MM.1S (cell line): ENCODE measurements around the gene CDH4.

ENCODE experiments used
- DNase-seq: peaks from one replicate; pipeline ENCODE4 v3.0.0-alpha.2; 2015
- H2AFZ ChIP-seq: fragments of 300-600 bp; sonication (generic); 2 replicates; pipeline ENCODE4 v1.6.0; 2016; ENCODE audit warnings: antibody characterized with exemption, low read length
- H3F3A ChIP-seq: fragments of 300-600 bp; sonication (generic); 2 replicates; pipeline ENCODE4 v1.6.1; 2016; ENCODE audit warnings: mild to moderate bottlenecking, antibody characterized with exemption, low read length, moderate library complexity, mixed read lengths; ENCODE audit not compliant: insufficient read depth
- H3K27ac ChIP-seq: fragments of 300-600 bp; sonication (generic); 2 replicates; pipeline ENCODE4 v1.5.1; 2016; ENCODE audit warnings: mild to moderate bottlenecking, low read length
- H3K27me3 ChIP-seq: fragments of 300-600 bp; sonication (generic); replicated peaks from 2 replicates; pipeline ENCODE4 v1.6.0; 2016; ENCODE audit warnings: low read length; ENCODE audit not compliant: insufficient read depth
- H3K36me3 ChIP-seq: fragments of 300-600 bp; sonication (generic); replicated peaks from 2 replicates; pipeline ENCODE4 v1.6.1; 2016; ENCODE audit warnings: mild to moderate bottlenecking, low read length, mixed read lengths; ENCODE audit not compliant: insufficient read depth
- H3K4me1 ChIP-seq: fragments of 300-600 bp; sonication (generic); 2 replicates; pipeline ENCODE4 v1.6.1; 2016; ENCODE audit warnings: low read length, mixed read lengths
- H3K4me2 ChIP-seq: fragments of 300-600 bp; sonication (generic); 2 replicates; pipeline ENCODE4 v1.6.0; 2016; ENCODE audit warnings: low read depth, low read length
- H3K4me3 ChIP-seq: fragments of 300-600 bp; sonication (generic); 2 replicates; pipeline ENCODE4 v1.5.1; 2016; ENCODE audit warnings: low read length, mixed read lengths
- H3K79me2 ChIP-seq: fragments of 300-600 bp; sonication (generic); 2 replicates; pipeline ENCODE4 v1.6.1; 2016; ENCODE audit warnings: mixed run types, low read length, mixed read lengths
- H3K9ac ChIP-seq: fragments of 300-600 bp; sonication (generic); 2 replicates; pipeline ENCODE4 v1.6.1; 2016; ENCODE audit warnings: low read length, mixed read lengths
- H3K9me2 ChIP-seq: fragments of 300-600 bp; sonication (generic); replicated peaks from 2 replicates; pipeline ENCODE4 v1.6.1; 2016; ENCODE audit warnings: mild to moderate bottlenecking, low read length, mixed read lengths; ENCODE audit not compliant: insufficient read depth
- H3K9me3 ChIP-seq: fragments of 300-600 bp; sonication (generic); replicated peaks from 2 replicates; pipeline ENCODE4 v1.6.1; 2016; ENCODE audit warnings: mild to moderate bottlenecking, low read length, mixed read lengths; ENCODE audit not compliant: insufficient read depth
- H4K20me1 ChIP-seq: fragments of 300-600 bp; sonication (generic); 2 replicates; pipeline ENCODE4 v1.6.1; 2016; ENCODE audit warnings: mild to moderate bottlenecking, low read length, moderate library complexity, mixed read lengths; ENCODE audit not compliant: insufficient read depth
- CTCF ChIP-seq: fragments of 300-600 bp; sonication (generic); IDR thresholded peaks from 2 replicates; pipeline ENCODE4 v1.5.1; 2016; ENCODE audit warnings: antibody characterized with exemption, low read length, mixed read lengths
- EZH2 ChIP-seq: fragments of 300-600 bp; sonication (generic); optimal IDR thresholded peaks from 2 replicates; pipeline ENCODE3; 2017; ENCODE audit warnings: low read depth, mild to moderate bottlenecking, antibody characterized with exemption, low read length, mixed read lengths
- EZH2phosphoT487 ChIP-seq: fragments of 300-600 bp; sonication (generic); IDR thresholded peaks from 2 replicates; pipeline ENCODE4 v1.6.1; 2018; ENCODE audit warnings: antibody characterized with exemption, low read length

The CDH4 gene

GRCh38 chr20:61640131-61640870, 388.2 kb downstream of the CDH4 start:
- Histone ChIP-seq H3K9me3 (no peaks in the 10 kb centered on the region), H3K4me2 (no peak overlapping the region), H3K4me3 (no peak overlapping the region), H2AFZ (no peak overlapping the region), H3K27me3 (peaks cover 95% of the 10 kb centered on the region), H3K4me1 (no peaks in the 10 kb centered on the region), H4K20me1 (no peaks in the 10 kb centered on the region), H3F3A (no peaks in the 10 kb centered on the region), H3K79me2 (no peaks in the 10 kb centered on the region), H3K36me3 (no peaks in the 10 kb centered on the region), H3K9ac (no peak overlapping the region), H3K27ac (no peak overlapping the region), H3K9me2 (no peaks in the 10 kb centered on the region)
- no peak for DNase-seq
- TF ChIP-seq EZH2phosphoT487 = no peak
- TF ChIP-seq EZH2 = no peak
- TF ChIP-seq CTCF = no peak

- H3K9me3 ChIP-seq = no peaks in the 10 kb centered on the region
- H4K20me1 ChIP-seq = no peaks in the 10 kb centered on the region
- no peaks in the 10 kb centered on the region for H3K4me1 ChIP-seq
- H3K4me2 ChIP-seq = no peak overlapping the region
- peaks cover 95% of the 10 kb centered on the region for H3K27me3 ChIP-seq
- no peak overlapping the region for H2AFZ ChIP-seq
- H3K9me2 ChIP-seq = no peaks in the 10 kb centered on the region
- no peak overlapping the region for H3K4me3 ChIP-seq
- no peak overlapping the region for H3K27ac ChIP-seq
- H3K9ac ChIP-seq = no peak overlapping the region
- no peaks in the 10 kb centered on the region for H3K36me3 ChIP-seq
- no peak for DNase-seq
- TF ChIP-seq EZH2 (no peak), EZH2phosphoT487 (no peak), CTCF (no peak)
- no peaks in the 10 kb centered on the region for H3F3A ChIP-seq
- H3K79me2 ChIP-seq = no peaks in the 10 kb centered on the region
Observed at GRCh38 chr20:61640871-61641245, 388.8 kb downstream of the CDH4 start.

- peaks cover 95% of the 10 kb centered on the region for H3K27me3 ChIP-seq
- DNase-seq = no peak
Observed at GRCh38 chr20:61643656-61644377, 391.8 kb downstream of the CDH4 start.

More at GRCh38 chr20:61643656-61644377, 391.8 kb downstream of the CDH4 start:
- Histone ChIP-seq H3K4me1 (no peaks in the 10 kb centered on the region), H3K36me3 (no peaks in the 10 kb centered on the region), H3K79me2 (no peaks in the 10 kb centered on the region), H2AFZ (no peak overlapping the region), H3K4me3 (no peak overlapping the region), H3K9me2 (no peaks in the 10 kb centered on the region), H4K20me1 (no peaks in the 10 kb centered on the region), H3K9ac (no peak overlapping the region), H3K4me2 (no peak overlapping the region), H3K9me3 (no peaks in the 10 kb centered on the region), H3K27ac (no peak overlapping the region), H3F3A (no peaks in the 10 kb centered on the region)
- TF ChIP-seq CTCF = no peak
- TF ChIP-seq EZH2 = no peak
- TF ChIP-seq EZH2phosphoT487 = no peak
